DOHH2 (cell line): Measurements from ENCODE around the gene ZNF324.

Experiments used
- H3F3A ChIP-seq: fragments of 200-600 bp; sonication (generic), shearing (Covaris generic); 2 replicates; pipeline ENCODE4 v1.6.0; 2016; ENCODE audit warnings: antibody characterized with exemption, mild to moderate bottlenecking; ENCODE audit not compliant: control insufficient read depth, insufficient read depth
- H3K27ac ChIP-seq: fragments of 200-600 bp; sonication (generic); 2 replicates; pipeline ENCODE4 v1.5.1; 2014; ENCODE audit warnings: low read depth, mild to moderate bottlenecking, low read length, moderate library complexity
- H3K27me3 ChIP-seq: fragments of 200-600 bp; sonication (generic); 2 replicates; pipeline ENCODE4 v1.6.1; 2014; ENCODE audit warnings: mild to moderate bottlenecking, low read length, mixed read lengths; ENCODE audit not compliant: control insufficient read depth
- H3K36me3 ChIP-seq: fragments of 200-600 bp; sonication (generic); 2 replicates; pipeline ENCODE4 v1.6.1; 2014; ENCODE audit warnings: mild to moderate bottlenecking, low read length, moderate library complexity, mixed read lengths; ENCODE audit not compliant: control insufficient read depth
- H3K4me1 ChIP-seq: fragments of 200-600 bp; sonication (generic); 2 replicates; pipeline ENCODE4 v1.6.1; 2014; ENCODE audit warnings: mild to moderate bottlenecking, low read length, mixed read lengths; ENCODE audit not compliant: control insufficient read depth
- H3K4me2 ChIP-seq: fragments of 200-600 bp; sonication (generic); 2 replicates; pipeline ENCODE4 v1.6.0; 2014; ENCODE audit warnings: mild to moderate bottlenecking, low read length, moderate library complexity
- H3K4me3 ChIP-seq: fragments of 200-600 bp; sonication (generic); 2 replicates; pipeline ENCODE4 v1.5.1; 2014; ENCODE audit warnings: mild to moderate bottlenecking, low read length, mixed read lengths
- H3K79me2 ChIP-seq: fragments of 200-600 bp; sonication (generic); 2 replicates; pipeline ENCODE4 v1.6.1; 2014; ENCODE audit warnings: mild to moderate bottlenecking, low read length, mixed read lengths; ENCODE audit not compliant: control insufficient read depth
- H3K9me2 ChIP-seq: fragments of 200-600 bp; sonication (generic); replicated peaks from 2 replicates; pipeline ENCODE4 v1.6.1; 2014; ENCODE audit warnings: mild to moderate bottlenecking, low read length, mixed read lengths; ENCODE audit not compliant: control insufficient read depth
- H3K9me3 ChIP-seq: fragments of 200-600 bp; sonication (generic); 2 replicates; pipeline ENCODE4 v1.6.1; 2014; ENCODE audit warnings: antibody characterized with exemption, low read length, mixed read lengths; ENCODE audit not compliant: control insufficient read depth, insufficient read depth
- H4K20me1 ChIP-seq: fragments of 200-600 bp; sonication (generic); 2 replicates; pipeline ENCODE4 v1.6.0; 2014; ENCODE audit warnings: low read depth, mild to moderate bottlenecking, antibody characterized with exemption, low read length, moderate library complexity; ENCODE audit not compliant: control insufficient read depth, insufficient read depth
- CTCF ChIP-seq: fragments of 200-600 bp; sonication (generic); IDR thresholded peaks from one replicate; pipeline ENCODE4 v1.5.1; 2014; ENCODE audit warnings: antibody characterized with exemption, mild to moderate bottlenecking, low read depth, low read length; ENCODE audit not compliant: poor library complexity, severe bottlenecking
- EZH2phosphoT487 ChIP-seq: fragments of 200-600 bp; sonication (generic); IDR thresholded peaks from 2 replicates; pipeline ENCODE4 v1.6.1; 2017; ENCODE audit warnings: borderline replicate concordance, mild to moderate bottlenecking, antibody characterized with exemption, low read length, moderate library complexity, mixed read lengths

Gene ZNF324

GRCh38 chr19:58466760-58467589 lies at the start of gene ZNF324:
ZNF324 (plus strand) TSS chr19:58467080; CDS start chr19:58469186, 2,106 bp downstream.
- H3K27ac ChIP-seq, result 0 out of 2 replicates have a peak within 1 kb of the TSS, but pooled peaks have one; percentile 23
- H3K4me3 ChIP-seq, result peak within 1 kb of the TSS; percentile 91
- TF ChIP-seq CTCF (peak; percentile 24), EZH2phosphoT487 (no peak)
- peaks cover 11% of the 10 kb centered on the region for H3F3A ChIP-seq
- peaks cover 20% of the 10 kb centered on the region for H3K4me1 ChIP-seq
- no peaks in the 10 kb centered on the region for H3K9me2 ChIP-seq
- peaks cover 27% of the 10 kb centered on the region for H3K79me2 ChIP-seq
- peak within 1 kb of the TSS; percentile 72 for H3K4me2 ChIP-seq
- peaks cover 20% of the 10 kb centered on the region for H3K36me3 ChIP-seq
- H4K20me1 ChIP-seq, result peaks cover 8% of the 10 kb centered on the region; the same call in 1 of the 2 replicates
- H3K27me3 ChIP-seq, result peaks cover 3% of the 10 kb centered on the region; the same call in 1 of the 2 replicates
- no peaks in the 10 kb centered on the region for H3K9me3 ChIP-seq

- Histone ChIP-seq H3K79me2 (no peaks in the 10 kb centered on the region), H3K9me2 (no peaks in the 10 kb centered on the region), H3K4me1 (no peaks in the 10 kb centered on the region), H4K20me1 (no peaks in the 10 kb centered on the region), H3K9me3 (peaks cover 27% of the 10 kb centered on the region), H3K4me2 (no peak overlapping the region), H3F3A (no peaks in the 10 kb centered on the region), H3K4me3 (no peak overlapping the region), H3K36me3 (peaks cover 9% of the 10 kb centered on the region), H3K27me3 (no peaks in the 10 kb centered on the region), H3K27ac (no peak overlapping the region)
- TF ChIP-seq CTCF (no peak), EZH2phosphoT487 (no peak)
Measured at GRCh38 chr19:58428617-58429016, 38.3 kb upstream of the ZNF324 start.

- H3K79me2 ChIP-seq, result no peaks in the 10 kb centered on the region
- H3K9me3 ChIP-seq, result peaks cover 38% of the 10 kb centered on the region
- H3F3A ChIP-seq, result no peaks in the 10 kb centered on the region
- H3K9me2 ChIP-seq, result no peaks in the 10 kb centered on the region
- TF ChIP-seq EZH2phosphoT487 (no peak), CTCF (no peak)
- H3K4me1 ChIP-seq, result no peaks in the 10 kb centered on the region
- no peak overlapping the region for H3K27ac ChIP-seq
- no peaks in the 10 kb centered on the region for H3K27me3 ChIP-seq
- no peak overlapping the region for H3K4me2 ChIP-seq
- peaks cover 20% of the 10 kb centered on the region for H3K36me3 ChIP-seq
- no peaks in the 10 kb centered on the region for H4K20me1 ChIP-seq
- no peak overlapping the region for H3K4me3 ChIP-seq
Measured at GRCh38 chr19:58429745-58430144, 37.1 kb upstream of the ZNF324 start.
